GM12891 (cell line): ENCODE measurements around the gene ME3.

ENCODE experiments used
- PAX5 ChIP-seq: IDR thresholded peaks from 2 replicates; pipeline ENCODE4 v1.6.1; 2011; ENCODE audit warnings: low read length, moderate library complexity, mild to moderate bottlenecking; ENCODE audit not compliant: insufficient read depth, severe bottlenecking
- POLR2A ChIP-seq: IDR thresholded peaks from 2 replicates; pipeline ENCODE4 v1.6.1; 2011; ENCODE audit warnings: low read depth, low read length, control low read depth
- POLR2AphosphoS5 ChIP-seq: IDR thresholded peaks from 2 replicates; pipeline ENCODE4 v1.6.1; 2011; ENCODE audit warnings: low read depth, low read length, control low read depth
- POU2F2 ChIP-seq: IDR thresholded peaks from 2 replicates; pipeline ENCODE4 v1.6.1; 2011; ENCODE audit warnings: low read depth, mild to moderate bottlenecking, control low read depth, low read length, moderate library complexity
- SPI1 ChIP-seq: IDR thresholded peaks from 2 replicates; pipeline ENCODE4 v1.6.1; 2011; ENCODE audit warnings: low read depth, low read length, control low read depth
- TAF1 ChIP-seq: IDR thresholded peaks from 2 replicates; pipeline ENCODE4 v1.6.1; 2011; ENCODE audit warnings: low read depth, low read length, control low read depth

- TF ChIP-seq TAF1 (no peak), POLR2AphosphoS5 (no peak), PAX5 (no peak), POLR2A (no peak), SPI1 (no peak), POU2F2 (no peak)
Measured at GRCh38 chr11:86719781-86720463, 47.5 kb upstream of the ME3 start.
